ENCODE measurements around the gene R3HCC1L.

GRCh38 chr10:98231417-98231816 lies 97.0 kb downstream of the R3HCC1L start:
- no peak for TF ChIP-seq CEBPB (IDR thresholded peaks at IDR 0.05)
- no peak for TF ChIP-seq TCF12 (IDR thresholded peaks at IDR 0.05; ENCODE audit: low read depth)
- no peak for TF ChIP-seq REST (IDR thresholded peaks at IDR 0.05; ENCODE audit: low read depth)
- TF ChIP-seq ZBTB7A (IDR thresholded peaks at IDR 0.05; ENCODE audit: low read depth), result no peak
- no peak for TF ChIP-seq TAF1 (IDR thresholded peaks at IDR 0.05; ENCODE audit: low read depth)
- TF ChIP-seq EP300 (IDR thresholded peaks at IDR 0.05; ENCODE audit: borderline replicate concordance), result no peak
- no peak for TF ChIP-seq RAD21 (IDR thresholded peaks at IDR 0.05; ENCODE audit: low read depth)
